ENCODE measurements around the gene MSANTD7. TPM values are rescaled to one million over a fixed set of nuclear protein-coding genes. Genes with fewer than 3 reads are reported as not detected.
"Not testable (repeated sequence)": the region's sequence is repeated elsewhere in the genome, so short reads cannot be mapped to it uniquely, and the experiment has no call there.

The MSANTD7 gene
- total RNA-seq, 1 donor from 2014 or later, result 17.1 TPM

DNA sequence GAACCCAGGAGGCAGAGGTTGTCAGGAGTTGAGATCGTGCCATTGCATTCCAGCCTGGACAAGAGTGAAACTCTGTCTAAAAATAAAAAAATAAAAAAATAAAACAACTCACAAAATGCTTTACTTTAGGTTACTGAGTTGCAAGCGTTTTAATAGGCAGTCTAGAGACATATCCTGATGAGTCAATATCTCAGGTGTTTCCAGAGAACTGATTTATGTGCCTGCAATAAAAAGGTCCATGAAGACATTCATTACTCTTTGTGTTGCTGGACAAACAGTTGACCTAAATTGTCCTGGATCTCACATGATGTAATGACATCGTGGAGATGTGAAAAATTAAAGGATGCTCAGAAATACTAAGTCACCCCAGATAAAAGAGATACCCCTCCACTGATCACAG, 31.8 kb upstream of the MSANTD7 start:
- TF ChIP-seq, protein P1, sequence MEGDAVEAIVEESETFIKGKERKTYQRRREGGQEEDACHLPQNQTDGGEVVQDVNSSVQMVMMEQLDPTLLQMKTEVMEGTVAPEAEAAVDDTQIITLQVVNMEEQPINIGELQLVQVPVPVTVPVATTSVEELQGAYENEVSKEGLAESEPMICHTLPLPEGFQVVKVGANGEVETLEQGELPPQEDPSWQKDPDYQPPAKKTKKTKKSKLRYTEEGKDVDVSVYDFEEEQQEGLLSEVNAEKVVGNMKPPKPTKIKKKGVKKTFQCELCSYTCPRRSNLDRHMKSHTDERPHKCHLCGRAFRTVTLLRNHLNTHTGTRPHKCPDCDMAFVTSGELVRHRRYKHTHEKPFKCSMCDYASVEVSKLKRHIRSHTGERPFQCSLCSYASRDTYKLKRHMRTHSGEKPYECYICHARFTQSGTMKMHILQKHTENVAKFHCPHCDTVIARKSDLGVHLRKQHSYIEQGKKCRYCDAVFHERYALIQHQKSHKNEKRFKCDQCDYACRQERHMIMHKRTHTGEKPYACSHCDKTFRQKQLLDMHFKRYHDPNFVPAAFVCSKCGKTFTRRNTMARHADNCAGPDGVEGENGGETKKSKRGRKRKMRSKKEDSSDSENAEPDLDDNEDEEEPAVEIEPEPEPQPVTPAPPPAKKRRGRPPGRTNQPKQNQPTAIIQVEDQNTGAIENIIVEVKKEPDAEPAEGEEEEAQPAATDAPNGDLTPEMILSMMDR (IDR thresholded peaks at IDR 0.05; ENCODE audit: unreplicated experiment), result no peak
- Mint-ChIP-seq H3K27ac (no peak overlapping the region), H3K9me3 (peaks cover 9% of the 10 kb centered on the region), H3K4me1 (no peaks in the 10 kb centered on the region), H3K27me3 (ENCODE audit: low read depth) (peaks cover 31% of the 10 kb centered on the region), H3K4me3 (no peak overlapping the region), H3K36me3 (no peaks in the 10 kb centered on the region)
- no peak for DNase-seq (ENCODE audit: low spot score in 2 of 2, unreplicated experiment in 2 of 2)

DNA sequence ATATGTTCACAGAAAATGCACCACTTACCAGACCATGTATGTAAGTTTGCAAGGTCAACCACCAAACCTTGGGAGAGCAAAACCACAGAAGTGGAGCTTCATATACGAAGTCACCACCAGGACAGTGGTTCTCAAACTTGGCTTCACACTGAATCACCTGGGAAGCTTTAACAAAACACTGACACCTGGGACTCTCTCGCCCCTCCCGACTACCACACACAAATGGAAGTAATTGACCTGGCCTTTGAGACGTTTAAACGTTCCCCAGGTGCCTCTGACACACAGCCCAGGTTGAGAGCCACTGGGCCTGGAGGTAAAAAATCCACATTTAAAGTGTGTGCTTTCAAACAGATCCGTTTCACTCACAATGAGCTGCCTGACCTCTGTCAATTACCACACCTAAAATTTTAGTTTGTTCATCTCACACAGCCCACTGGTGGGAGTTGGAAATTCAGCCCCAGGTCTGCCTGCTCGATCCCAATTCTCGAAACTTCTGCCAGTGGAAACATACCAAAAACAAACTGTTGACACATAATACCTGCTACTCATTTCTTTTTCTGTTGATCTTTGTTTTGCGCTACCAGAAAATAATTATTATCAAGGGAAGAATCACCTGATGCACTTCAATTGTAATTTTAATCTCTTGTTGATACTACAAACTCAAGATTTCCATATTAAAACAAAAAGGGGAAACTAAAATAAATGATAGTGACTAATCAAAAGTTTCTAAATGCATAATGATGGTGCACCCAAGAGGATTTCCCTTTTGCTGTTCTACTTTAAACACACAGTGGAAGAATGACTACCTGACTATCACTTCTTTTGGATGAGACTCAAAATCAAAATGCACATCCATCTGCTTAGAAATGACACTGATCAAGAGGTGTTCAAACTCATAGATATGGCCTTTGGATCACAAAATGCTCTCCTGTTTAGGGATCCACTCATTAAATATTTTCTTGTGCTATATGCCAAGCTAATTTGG, 26.8 kb upstream of the MSANTD7 start:
- TF ChIP-seq, protein P1 (IDR thresholded peaks at IDR 0.05; ENCODE audit: unreplicated experiment), result peak; percentile 13
- H3K36me3 Mint-ChIP-seq, result no peaks in the 10 kb centered on the region
- H3K4me1 Mint-ChIP-seq, result no peaks in the 10 kb centered on the region
- H3K9me3 Mint-ChIP-seq, result no peaks in the 10 kb centered on the region
- DNase-seq (ENCODE audit: low spot score in 2 of 2, unreplicated experiment in 2 of 2), result no peak
- H3K4me3 Mint-ChIP-seq, result no peak overlapping the region
- peaks cover 41% of the 10 kb centered on the region for H3K27me3 Mint-ChIP-seq (ENCODE audit: low read depth)
- no peak overlapping the region for H3K27ac Mint-ChIP-seq

DNA sequence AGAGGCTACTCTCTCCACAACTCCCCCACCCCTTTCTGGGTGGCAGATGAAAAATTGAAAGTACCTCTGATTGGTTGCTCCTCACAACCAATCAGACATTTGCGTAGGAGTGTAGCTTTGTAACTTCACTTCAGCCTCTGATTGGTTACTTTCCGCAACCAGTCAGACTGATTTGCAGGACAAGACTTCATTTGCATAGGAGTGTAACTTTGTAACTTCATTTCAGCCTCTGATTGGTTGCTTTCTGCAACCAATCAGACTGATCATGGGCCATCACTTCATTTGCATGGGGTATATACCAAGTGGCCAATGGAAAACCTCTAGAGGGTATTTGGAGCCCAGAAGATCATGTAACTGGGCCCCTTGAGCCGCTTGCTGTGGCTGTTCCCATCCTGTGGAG, 25.8 kb upstream of the MSANTD7 start:
- Mint-ChIP-seq H3K4me3 (no peak overlapping the region), H3K9me3 (no peaks in the 10 kb centered on the region), H3K36me3 (no peaks in the 10 kb centered on the region), H3K4me1 (no peaks in the 10 kb centered on the region), H3K27me3 (ENCODE audit: low read depth) (peaks cover 36% of the 10 kb centered on the region), H3K27ac (no peak overlapping the region)
- TF ChIP-seq, protein P1 (IDR thresholded peaks at IDR 0.05; ENCODE audit: unreplicated experiment), result no peak
- no peak for DNase-seq (ENCODE audit: low spot score in 2 of 2, unreplicated experiment in 2 of 2)

DNA sequence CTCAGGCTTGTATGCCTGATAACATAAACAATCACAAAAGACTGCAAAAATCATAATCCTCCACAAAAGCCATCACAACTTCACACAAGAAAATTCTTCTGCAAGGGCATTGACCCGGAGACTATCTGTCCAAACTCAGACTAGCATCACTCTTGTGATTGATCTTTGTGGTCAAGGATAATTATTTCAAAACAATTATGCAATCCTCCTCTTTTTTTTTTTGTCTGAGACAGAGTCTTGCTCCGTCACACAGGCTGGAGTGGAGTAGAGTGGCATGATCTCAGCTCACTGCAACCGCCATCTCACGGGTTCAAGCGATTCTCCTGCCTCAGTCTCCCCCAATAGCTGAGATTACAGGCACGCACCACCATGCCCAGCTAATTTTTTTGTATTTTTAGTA, 22.4 kb upstream of the MSANTD7 start:
- no peak overlapping the region for H3K4me3 Mint-ChIP-seq
- no peak overlapping the region for H3K27ac Mint-ChIP-seq
- no peaks in the 10 kb centered on the region for H3K9me3 Mint-ChIP-seq
- no peaks in the 10 kb centered on the region for H3K36me3 Mint-ChIP-seq
- DNase-seq (ENCODE audit: low spot score in 2 of 2, unreplicated experiment in 2 of 2), result no peak
- peaks cover 56% of the 10 kb centered on the region for H3K27me3 Mint-ChIP-seq (ENCODE audit: low read depth)
- TF ChIP-seq, protein P1 (IDR thresholded peaks at IDR 0.05; ENCODE audit: unreplicated experiment), result no peak
- H3K4me1 Mint-ChIP-seq, result no peaks in the 10 kb centered on the region

DNA sequence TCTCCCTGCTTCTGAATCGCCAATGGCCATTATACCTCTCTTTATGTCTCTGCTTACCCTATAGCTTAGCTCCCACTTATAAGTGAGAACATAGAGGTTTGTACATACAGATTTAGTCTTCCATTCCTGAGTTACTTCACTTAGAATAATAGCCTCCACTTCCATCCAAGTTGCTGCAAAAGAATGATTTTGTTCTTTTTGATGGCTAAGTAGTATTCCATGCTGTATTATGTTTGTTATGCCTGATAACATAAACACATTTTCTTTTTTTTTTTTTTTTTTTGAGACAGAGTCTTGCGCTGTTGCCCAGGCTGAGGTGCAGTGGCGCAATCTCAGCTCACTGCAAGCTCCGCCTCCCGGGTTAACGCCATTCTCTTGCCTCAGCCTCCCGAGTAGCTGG, 21.4 kb upstream of the MSANTD7 start:
- not testable (repeated sequence) for H3K9me3 Mint-ChIP-seq; DNase-seq (ENCODE audit: low spot score in 2 of 2, unreplicated experiment in 2 of 2); H3K36me3 Mint-ChIP-seq; H3K4me3 Mint-ChIP-seq; H3K27ac Mint-ChIP-seq; H3K4me1 Mint-ChIP-seq
- peaks cover 55% of the 10 kb centered on the region for H3K27me3 Mint-ChIP-seq (ENCODE audit: low read depth)

DNA sequence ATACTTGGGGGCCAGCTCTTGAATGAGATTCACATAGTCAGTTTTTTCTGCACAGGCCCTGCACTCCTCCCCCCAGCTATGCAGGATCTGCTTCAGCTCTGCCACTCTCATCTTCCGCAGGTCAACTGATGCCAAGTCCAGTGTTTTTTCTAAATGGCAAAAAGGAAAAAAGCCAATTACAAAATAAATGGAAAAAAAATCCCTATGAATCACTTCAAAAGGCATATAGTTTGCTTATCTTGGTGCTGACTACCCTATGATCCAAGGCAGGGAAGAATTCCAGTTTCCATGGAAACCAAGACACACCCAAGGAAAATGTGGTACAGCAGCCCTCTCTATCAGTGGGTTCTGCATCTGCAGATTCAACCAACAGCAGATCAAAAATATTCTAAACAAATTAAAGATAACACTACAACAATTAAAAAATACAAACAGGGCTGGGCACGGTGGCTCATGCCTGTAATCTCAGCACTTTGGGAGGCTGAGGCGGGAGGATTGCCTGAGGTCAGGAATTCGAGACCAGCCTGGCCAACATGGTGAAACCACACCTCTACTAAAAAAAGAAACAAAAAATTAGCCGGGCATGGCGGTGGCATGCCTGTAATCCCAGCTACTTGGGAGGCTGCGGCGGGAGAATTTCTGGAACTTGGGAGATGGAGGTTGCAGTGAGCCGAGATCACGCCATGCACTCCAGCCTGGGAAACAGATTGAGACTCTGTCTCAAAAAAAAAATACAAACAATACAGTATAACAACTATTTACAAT, 17.9 kb upstream of the MSANTD7 start:
- no peak for DNase-seq (ENCODE audit: low spot score in 2 of 2, unreplicated experiment in 2 of 2)
- Mint-ChIP-seq H3K4me3 (no peak overlapping the region), H3K9me3 (no peaks in the 10 kb centered on the region), H3K27me3 (ENCODE audit: low read depth) (peaks cover 67% of the 10 kb centered on the region), H3K36me3 (no peaks in the 10 kb centered on the region), H3K27ac (no peak overlapping the region), H3K4me1 (peaks cover 7% of the 10 kb centered on the region)
- TF ChIP-seq, protein P1 (IDR thresholded peaks at IDR 0.05; ENCODE audit: unreplicated experiment), result no peak
